GM12872 (cell line): ENCODE measurements around the gene CD109.

ENCODE experiments used
- CTCF ChIP-seq: IDR thresholded peaks from 3 replicates; pipeline ENCODE4 v1.5.1; 2011; ENCODE audit warnings: low read depth, mild to moderate bottlenecking, low read length, moderate library complexity; ENCODE audit not compliant: insufficient read depth

Gene CD109

GRCh38 chr6:73694711-73695411 lies 1.1 kb upstream of the CD109 start:
- TF ChIP-seq CTCF, result no peak

- no peak for TF ChIP-seq CTCF
Measured at GRCh38 chr6:73696966-73697655, 1.1 kb downstream of the CD109 start.

- no peak for TF ChIP-seq CTCF
Measured at GRCh38 chr6:73699676-73700459, 3.9 kb downstream of the CD109 start.

- no peak for TF ChIP-seq CTCF
Measured at GRCh38 chr6:73702444-73702843, 6.4 kb downstream of the CD109 start.

- no peak for TF ChIP-seq CTCF
Measured at GRCh38 chr6:73703466-73703865, 7.5 kb downstream of the CD109 start.

- TF ChIP-seq CTCF, result no peak
Measured at GRCh38 chr6:73704260-73704659, 8.3 kb downstream of the CD109 start.

GRCh38 chr6:73704798-73705197 lies 8.8 kb downstream of the CD109 start:
- TF ChIP-seq CTCF, result no peak
